Measurements from ENCODE around the gene TSTD2.

Gene TSTD2

DNA sequence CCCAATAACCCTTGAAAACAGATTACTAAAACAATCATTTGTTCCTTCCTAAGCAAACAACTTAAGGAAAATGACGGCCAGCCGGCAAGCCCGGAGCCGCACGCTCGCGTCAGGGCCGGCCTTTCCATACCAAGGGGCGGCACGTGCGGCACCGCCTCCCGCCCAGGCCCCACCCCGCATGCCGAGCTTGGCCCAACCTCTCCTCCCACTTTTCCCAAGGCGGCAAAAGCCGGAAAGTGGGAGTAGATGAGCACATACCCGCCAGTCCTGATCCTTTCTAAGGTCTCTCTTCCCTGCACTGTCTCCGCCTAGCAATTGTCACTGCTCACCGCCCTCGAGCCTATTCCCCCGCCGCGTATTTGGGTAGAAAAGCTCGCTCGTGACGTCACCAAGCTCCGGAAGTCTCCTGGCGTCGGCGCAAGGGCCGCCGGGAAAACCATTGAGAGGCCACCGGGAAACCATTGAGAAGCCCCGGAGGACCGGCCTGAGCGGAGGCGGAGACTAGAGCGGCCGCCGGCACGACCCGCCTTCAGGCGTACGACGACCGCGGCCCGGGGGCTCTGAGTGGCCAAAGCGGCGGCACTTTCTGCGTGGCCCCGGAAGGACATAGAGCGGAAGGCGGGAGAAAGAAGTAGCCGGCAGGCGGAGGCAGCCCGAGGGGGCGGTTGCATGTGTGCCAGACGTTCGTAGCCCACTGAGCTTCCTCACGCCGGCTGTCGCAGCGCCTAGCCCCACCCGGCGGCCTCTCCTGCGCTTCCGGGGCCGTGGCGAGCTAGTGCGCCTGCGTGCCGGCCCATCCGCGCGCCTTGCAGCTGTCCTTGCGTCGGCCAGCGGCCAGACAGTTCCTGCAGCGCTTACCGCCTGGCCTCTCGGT lies at the start of gene TSTD2, which contains the start of gene NCBP1:
Gene TSTD2 (minus strand): TSS at position 384 of the 874 bp plus-strand sequence. CDS start 5,806 bp downstream, outside the sequence.
Gene NCBP1 (plus strand): TSS at position 837 of the 874 bp plus-strand sequence. CDS start 61 bp downstream, outside the sequence.
- peak; percentile 99 for DNase-seq

DNA sequence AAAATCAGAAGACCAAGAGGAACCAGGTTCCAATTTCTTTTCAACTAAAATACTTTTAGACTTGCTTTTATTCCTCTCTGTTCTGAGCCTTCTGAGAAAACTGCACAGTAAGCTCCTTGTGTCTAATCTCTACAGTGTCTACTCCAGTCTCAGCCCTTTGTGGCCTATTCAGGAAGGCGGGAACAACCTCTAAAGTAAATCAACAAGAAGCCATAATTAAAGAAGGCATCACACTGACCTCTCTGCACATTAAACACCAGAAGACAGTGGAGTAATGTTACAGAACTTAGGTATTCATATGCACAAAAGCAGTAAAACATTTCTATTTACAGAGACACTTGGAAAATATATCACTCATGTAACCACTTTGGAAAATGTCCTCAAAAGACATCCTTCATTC lies 49.1 kb upstream of the TSTD2 start:
- DNase-seq: no peak

- no peak for DNase-seq
Observed at GRCh38 chr9:97675655-97676054, 42.5 kb upstream of the TSTD2 start.

DNA sequence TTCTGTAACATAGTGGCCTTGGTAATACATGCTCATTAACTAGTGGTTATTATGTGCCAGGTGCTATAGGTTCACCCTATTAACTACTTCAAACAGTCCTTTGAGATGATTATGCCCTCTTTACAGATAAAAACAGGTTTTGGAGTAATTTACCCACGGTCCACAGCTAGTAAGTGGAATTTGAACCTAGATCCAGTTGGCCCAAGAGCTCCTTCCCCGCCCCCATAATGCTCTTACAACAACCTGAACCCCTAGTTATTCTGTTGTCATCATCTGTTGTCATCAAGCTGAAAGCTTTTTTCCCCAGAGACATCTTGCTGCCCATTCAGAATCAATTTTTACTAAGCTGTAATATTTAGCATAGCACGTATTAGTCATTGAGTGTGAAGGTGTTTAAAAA lies 40.8 kb upstream of the TSTD2 start:
- DNase-seq: no peak

GRCh38 chr9:97672403-97672802 lies 39.2 kb upstream of the TSTD2 start:
- DNase-seq: no peak

DNA sequence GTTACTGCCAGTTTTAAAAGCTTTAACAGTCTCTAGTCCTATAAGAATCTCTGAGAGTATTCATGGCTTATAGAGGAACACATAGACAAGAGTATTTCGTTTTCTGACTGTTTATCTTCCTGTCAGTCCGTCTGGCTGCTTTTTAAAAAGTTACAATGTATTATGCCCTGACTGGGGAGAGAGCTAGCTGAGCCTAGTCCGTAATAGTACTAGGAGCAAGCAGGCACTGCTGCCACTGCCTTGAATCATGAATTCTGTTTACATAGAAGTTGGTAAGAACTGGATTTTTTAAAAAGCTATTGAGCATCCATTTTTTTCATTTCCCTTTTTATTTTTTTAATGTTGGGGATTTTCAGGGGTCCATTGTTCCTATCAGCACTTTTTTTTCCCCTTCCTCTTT lies 37.4 kb upstream of the TSTD2 start:
- no peak for DNase-seq

- DNase-seq: no peak
Observed at GRCh38 chr9:97668485-97668884, 35.3 kb upstream of the TSTD2 start.

- peak; percentile 27 for DNase-seq
Observed at GRCh38 chr9:97666907-97667686, 33.9 kb upstream of the TSTD2 start.

- no peak for DNase-seq
Observed at GRCh38 chr9:97665742-97666141, 32.6 kb upstream of the TSTD2 start.

- no peak for DNase-seq
Observed at GRCh38 chr9:97660847-97661246, 27.7 kb upstream of the TSTD2 start.

- DNase-seq: peak; percentile 50
Observed at GRCh38 chr9:97660340-97660739, 27.2 kb upstream of the TSTD2 start.

DNA sequence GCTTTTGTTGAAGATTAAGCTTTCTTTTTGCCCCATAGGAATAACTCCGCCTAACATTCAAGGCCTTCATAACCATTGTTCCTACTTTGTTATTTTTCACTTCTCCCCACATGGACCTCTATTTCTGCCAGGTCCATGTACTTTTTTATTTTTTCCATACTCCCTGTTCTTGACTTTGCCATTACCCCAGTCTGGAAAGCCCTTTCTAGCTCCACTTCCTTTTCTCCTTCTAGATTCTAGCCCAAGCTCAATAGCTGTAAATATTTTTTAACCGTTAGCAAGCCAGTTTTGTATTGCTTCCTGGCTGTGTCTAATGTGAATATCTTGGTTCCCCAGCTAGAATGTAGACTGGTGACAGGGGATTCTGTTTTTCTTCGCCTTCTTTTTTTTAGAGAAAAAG lies 26.6 kb upstream of the TSTD2 start:
- no peak for DNase-seq

GRCh38 chr9:97658707-97659106 lies 25.5 kb upstream of the TSTD2 start:
- DNase-seq: no peak

- no peak for DNase-seq
Observed at GRCh38 chr9:97651646-97652045, 18.5 kb upstream of the TSTD2 start.

- no peak for DNase-seq
Observed at GRCh38 chr9:97647996-97648395, 14.8 kb upstream of the TSTD2 start.

- DNase-seq: no peak
Observed at GRCh38 chr9:97645720-97646119, 12.6 kb upstream of the TSTD2 start.

DNA sequence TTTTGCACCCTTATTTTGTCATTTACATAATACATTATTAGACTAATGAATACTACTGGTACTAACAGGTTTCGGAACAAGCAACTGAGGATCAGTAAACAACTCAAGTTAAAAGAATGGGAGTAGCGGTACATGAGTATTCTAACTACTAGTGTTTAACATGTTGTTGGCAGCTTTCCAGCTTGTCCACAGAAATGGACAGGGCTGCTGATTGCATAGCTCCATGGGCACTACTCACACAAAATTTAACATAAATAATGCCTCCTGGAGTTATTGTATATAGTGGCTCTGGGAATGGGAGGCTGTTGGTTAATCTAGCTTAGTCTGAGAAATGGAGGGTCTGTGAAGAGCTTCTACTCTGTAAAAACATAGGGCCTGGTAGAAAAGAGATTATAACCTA lies 7.2 kb upstream of the TSTD2 start:
- no peak for DNase-seq

- DNase-seq: peak; percentile 59
Observed at GRCh38 chr9:97638666-97639065, 5.5 kb upstream of the TSTD2 start.

GRCh38 chr9:97636903-97637302 lies 3.7 kb upstream of the TSTD2 start:
- peak; percentile 43 for DNase-seq

GRCh38 chr9:97635026-97635425 lies 1.9 kb upstream of the TSTD2 start:
- no peak for DNase-seq

- DNase-seq: no peak
Observed at GRCh38 chr9:97633859-97634490, 807 bp upstream of the TSTD2 start.

- no peak for DNase-seq
Observed at GRCh38 chr9:97632248-97632984, 752 bp downstream of the TSTD2 start.

- no peak for DNase-seq
Observed at GRCh38 chr9:97630591-97630990, 2.6 kb downstream of the TSTD2 start.
